DND-41 (cell line): ENCODE results near the gene IL26.

Experiments used
- CTCF ChIP-seq: IDR thresholded peaks from 2 replicates; pipeline ENCODE4 v1.5.1; 2012; ENCODE audit warnings: borderline replicate concordance, low read length, moderate library complexity, mild to moderate bottlenecking; ENCODE audit not compliant: poor library complexity, severe bottlenecking; ENCODE audit errors: extremely low read depth
- EZH2 ChIP-seq: IDR thresholded peaks from 3 replicates; pipeline ENCODE4 v1.6.1; 2012; ENCODE audit warnings: borderline replicate concordance, low read depth, mild to moderate bottlenecking, moderate library complexity, low read length, inconsistent platforms; ENCODE audit not compliant: severe bottlenecking

- TF ChIP-seq CTCF (no peak), EZH2 (no peak)
Measured at GRCh38 chr12:68169213-68169889, 56.3 kb downstream of the IL26 start.
